HG03558 (cell line): Measurements from ENCODE around the gene DMPK.

ENCODE experiments used
- ATAC-seq: cut with Tn5 transposase; IDR thresholded peaks from one replicate; pipeline ENCODE4 v1.9.1; 2021; ENCODE audit warnings: moderate number of reproducible peaks; ENCODE audit not compliant: unreplicated experiment; ENCODE audit errors: extremely low read depth

The DMPK gene

GRCh38 chr19:45789035-45789786 lies 6.9 kb upstream of the DMPK start:
- ATAC-seq, result no peak

DNA sequence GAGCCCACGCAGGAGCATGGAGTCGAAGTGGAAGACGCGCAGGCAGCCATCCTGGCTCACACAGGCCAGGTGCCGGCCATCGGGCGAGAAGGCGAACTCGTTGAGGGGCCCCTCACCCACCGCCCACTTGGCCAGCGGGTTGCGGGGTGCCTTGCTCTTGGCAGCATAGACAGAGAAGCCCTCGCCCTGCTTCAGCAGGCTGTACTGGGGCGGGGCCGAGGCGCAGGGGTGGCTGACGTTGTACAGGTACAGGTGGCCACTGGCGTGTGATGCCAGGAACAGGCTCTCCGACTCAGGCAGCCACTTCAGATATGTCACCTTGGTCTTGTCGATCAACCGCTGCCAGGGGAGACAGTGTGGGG lies 4.2 kb upstream of the DMPK start:
- no peak for ATAC-seq

DNA sequence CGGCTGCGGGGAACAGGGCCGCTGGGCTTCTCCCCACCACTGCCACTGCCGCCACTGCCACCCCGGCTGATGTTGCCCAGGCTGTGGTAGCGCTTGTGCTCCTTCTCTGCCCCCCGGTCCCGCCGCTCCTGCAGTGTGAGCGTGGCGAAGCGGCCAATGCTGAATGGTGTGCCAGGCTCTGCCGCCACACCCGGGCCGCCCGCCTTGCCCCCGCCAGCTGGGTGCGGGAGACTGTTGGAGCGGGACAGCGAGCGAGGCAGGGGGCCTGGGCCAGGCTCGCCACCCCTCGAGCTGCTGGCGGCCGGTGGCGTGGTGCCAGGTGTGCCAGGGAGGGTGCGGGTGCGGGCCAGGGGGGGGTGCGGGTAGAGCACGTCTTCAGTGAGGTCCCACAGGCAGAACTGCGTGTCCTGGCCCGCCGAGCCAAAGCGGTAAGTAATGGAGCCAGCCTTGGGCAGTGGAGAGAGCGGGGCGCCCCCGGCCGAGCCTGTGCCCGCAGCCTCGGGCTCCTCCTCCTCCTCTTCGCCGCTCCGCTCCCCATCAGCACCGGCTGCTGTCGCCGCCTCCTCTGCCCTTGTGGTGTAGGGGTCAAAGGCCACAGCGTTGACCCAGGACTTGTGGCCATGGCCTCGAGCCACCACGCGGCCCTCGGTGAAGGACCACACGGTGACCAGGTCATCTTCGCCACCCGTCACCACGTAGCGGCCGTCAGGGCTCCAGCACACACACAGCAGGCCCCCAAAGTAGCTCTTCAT lies 3.7 kb upstream of the DMPK start:
- no peak for ATAC-seq

GRCh38 chr19:45785097-45785496 lies 2.8 kb upstream of the DMPK start:
- no peak for ATAC-seq

- no peak for ATAC-seq
Observed at GRCh38 chr19:45784096-45784495, 1.8 kb upstream of the DMPK start.

DNA sequence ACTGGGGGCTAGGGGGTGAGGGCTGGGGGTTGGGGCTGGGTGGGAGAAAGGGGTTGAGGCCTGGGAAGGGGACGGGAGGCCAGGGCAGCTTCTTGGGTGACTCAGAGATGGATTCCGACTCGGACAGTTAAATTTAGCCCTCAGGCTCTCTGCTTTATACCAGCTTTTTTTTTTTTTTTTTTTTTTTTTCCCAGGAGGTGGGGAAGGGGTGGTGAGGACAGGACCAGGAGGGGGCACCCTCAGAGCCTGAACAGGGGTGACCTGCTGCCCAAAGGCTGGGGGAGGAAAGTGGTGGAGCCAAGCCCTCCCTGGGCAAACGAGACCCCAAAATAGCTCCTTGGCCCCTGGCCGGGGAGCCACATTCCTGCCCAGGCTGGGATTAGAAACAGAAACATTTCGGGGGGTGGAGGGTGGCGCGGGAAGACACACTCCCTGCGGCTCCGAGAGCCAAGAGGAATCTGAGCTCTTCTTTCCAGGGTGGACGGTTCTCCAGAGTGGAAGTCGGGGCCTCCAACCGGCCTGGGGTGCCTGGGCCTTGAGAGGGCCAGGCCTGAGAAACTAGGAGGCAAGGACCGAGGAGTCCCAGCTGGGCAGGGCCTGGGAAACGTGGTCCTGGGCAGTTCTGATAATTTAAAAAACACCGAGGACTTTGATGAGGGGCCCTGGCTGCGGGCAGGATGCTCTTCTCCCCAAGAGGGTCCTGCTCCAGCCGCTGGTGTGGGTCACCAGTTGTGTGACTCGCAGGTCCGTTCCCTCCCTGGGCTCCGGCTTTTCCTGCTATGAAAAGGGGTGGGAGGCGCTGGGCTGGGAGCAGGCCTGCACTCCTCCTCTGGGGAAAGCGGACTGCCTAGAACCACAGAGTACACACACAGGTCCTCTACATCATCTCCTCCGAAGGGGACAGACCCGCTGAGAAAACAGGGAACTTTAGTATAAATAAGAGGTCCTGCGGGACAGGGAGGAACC lies 813 bp upstream of the DMPK start:
- ATAC-seq, result no peak

- ATAC-seq, result no peak
Observed at GRCh38 chr19:45781214-45782161, 802 bp downstream of the DMPK start.

DNA sequence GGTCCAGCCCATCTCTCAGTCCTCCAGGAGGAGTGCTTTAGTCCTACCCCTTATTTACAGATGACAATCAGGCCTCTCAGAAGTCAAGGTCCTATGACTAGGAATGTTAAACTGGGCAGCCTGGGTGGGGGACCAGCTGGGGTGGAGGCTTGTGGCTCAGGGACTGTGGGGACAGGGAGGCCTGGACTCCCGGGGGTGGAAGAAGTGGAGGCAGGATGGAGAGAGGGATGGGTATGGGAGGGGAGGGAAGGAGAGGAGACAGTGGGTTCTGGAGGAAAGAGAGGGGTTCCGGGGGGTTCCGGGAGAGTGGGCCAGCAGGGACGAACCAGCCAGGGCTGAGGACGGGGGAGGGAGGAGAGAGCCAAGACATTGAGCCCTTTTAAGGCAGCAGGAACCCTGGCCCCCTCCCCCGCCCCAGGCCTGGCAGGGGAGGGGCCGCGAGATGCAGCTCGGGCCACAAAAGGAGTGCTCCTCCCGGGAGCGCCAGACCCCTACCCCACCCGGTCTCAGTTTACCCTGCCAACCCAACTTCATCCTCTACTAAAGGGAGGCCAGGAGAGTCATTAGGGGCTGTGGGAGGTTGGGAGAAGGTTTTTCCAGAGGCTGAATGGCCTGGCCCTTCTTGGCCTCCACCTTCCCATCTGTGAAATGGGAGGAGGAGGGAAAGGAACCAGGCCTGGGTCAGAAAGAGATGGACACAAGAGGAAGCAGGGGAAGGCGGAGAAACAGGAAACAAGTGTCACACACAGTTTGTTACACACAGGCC lies 1.7 kb downstream of the DMPK start:
- ATAC-seq, result no peak

DNA sequence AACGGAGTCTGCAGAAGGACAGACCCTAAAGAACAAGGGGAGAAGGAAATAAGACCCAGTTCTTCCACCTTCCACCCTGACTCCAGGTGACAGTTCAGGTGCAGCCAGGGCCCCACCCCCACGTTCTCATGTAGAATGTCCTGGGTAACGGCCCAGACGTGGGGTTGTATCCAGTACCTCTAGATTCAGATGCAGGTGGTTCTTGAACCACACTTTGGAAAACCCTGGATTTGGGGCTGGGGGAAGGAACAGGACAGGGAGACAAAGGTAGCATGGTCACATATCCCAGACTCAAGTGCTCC lies 2.2 kb downstream of the DMPK start:
- no peak for ATAC-seq

DNA sequence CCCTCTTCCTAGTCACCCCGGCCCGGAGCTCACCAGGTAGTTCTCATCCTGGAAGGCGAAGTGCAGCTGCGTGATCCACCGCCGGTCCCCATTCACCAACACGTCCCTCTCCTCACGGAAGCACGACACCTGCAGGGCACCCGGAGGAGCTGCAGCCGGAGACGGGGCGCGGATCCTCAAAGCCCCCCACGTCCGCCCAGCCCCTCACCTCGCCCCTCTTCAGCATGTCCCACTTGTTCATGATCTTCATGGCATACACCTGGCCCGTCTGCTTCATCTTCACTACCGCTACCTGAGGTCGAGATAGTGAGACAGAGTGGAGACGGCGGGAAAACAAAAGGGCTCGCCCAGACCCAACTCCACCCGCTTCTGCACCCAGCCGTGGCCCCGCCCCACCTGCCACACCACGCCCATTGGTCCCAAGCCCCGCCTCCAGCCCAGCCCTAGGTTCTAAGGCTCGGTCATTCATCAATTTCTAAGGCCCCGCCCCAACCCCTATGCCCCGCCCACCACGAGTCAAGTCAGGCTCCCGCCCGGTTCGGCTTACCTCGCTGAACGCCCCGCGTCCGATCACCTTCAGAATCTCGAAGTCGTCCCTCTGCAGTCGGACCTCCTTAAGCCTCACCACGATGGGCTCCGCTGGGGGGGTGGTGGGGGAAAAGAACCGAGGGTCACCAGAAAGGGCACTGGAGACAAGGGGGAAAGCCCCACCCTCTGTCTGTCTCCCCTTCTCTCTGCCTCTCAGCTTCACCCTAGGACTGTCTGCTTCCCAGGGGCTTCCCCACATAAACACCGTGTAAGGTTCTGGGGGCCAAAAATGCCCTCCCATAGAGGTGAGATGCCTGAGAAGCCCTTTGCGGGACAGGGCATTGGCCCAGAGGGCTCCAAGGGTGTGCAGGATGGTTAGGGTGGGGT lies 2.8 kb downstream of the DMPK start:
- ATAC-seq, result no peak

DNA sequence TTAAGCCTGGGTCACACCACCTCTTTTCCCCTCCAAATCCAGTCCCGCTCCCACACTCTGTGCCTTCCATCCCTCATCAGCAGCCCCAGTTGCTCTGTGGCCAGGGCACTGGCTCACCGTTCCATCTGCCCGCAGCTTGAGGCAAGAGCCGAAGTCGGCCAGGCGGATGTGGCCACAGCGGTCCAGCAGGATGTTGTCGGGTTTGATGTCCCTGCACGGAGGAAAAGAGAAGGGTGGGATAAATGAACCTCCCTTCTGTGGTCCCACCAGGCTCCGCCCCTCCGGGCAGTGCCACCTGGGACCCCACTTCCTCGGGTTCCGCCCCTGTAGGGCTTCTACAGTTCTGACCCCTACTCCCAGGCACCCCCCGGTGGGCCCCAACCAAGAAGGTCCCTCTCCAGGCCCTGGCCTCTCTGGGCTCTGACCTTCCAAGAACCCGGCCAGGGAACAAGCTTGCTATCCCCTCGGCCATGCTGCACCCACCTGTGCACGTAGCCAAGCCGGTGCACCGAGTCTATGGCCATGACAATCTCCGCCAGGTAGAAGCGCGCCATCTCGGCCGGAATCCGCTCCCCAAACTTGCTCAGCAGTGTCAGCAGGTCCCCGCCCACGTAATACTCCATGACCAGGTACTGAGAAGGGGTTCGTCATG lies 4.2 kb downstream of the DMPK start:
- ATAC-seq, result no peak

DNA sequence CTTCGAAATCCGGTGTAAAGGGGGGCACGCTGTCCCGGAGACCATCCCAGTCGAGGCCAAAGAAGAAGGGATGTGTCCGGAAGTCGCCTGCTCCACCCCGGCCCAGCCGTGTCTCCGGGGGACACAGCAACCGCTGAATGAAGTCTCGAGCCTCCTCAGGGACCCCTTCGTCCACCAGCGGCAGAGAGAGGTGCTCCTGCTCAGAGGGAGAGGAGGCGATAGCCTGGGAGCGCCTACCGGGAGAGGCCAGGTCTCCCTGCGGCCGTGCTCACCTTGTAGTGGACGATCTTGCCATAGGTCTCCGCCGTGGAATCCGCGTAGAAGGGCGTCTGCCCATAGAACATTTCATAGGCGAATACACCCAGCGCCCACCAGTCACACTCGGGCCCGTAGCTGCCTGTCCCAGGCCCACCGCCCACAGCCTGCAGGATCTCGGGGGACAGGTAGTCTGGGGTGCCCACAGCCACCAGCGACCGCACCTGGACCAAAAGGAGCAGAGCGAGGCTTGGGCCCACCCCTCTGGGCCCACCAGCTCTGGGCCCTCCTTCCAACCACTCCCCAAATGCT lies 4.8 kb downstream of the DMPK start:
- ATAC-seq, result no peak

DNA sequence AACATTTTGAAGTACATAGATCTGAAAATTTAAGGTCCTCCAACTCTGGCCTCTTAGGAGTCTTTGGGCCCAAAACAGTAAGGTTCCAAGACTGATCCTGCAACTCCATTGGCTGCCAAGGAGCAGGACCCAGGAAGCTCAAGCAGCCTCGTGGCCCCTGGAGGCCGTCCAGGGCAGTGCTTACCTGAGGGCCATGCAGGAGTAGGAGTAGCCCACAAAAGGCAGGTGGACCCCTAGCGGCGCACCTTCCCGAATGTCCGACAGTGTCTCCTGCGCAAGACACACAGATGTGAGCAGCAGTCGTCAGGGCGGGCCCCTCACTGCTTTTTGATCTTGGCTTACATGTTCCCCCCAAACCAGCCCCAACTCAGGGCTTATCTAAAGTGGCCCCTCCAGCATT lies 7.5 kb downstream of the DMPK start:
- ATAC-seq, result no peak

GRCh38 chr19:45773384-45773783 lies 8.9 kb downstream of the DMPK start:
- ATAC-seq, result no peak

GRCh38 chr19:45772912-45773311 lies 9.4 kb downstream of the DMPK start:
- no peak for ATAC-seq

DNA sequence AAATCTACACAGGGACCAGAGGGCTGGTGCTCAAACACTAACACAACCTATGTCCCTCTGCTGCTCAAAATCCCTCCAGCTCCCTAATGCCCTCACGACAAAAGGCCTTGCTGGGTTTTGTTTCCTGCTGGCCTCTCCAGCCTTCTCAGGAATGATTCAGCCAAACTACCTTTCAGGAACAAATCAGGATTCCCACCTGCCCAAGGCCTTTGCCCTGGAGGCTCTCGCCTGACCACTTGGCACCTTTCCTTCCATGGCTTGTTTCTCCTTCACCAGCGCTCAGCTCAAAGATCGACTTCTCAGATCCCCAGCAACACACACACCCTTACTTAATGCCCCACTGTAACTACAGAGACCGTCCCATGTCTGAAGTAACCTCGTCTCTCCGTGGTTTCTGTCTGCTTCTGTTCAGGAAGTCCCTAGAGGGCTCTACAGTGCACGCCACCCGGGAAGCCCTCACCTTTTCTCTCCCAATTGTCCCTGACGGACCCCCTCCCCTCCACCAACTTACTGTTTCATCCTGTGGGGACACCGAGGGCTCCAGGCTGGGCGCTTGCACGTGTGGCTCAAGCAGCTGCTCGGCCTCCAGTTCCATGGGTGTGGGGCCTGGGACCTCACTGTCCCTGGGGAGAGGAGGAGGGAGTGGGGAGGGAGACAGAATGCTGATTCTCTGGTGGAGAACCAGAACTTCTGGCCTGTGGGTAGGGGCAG lies 10.0 kb downstream of the DMPK start:
- ATAC-seq, result no peak
